HL-60/S4 (cell line): ENCODE measurements around the gene PDSS2.
"Not testable (repeated sequence)": the region's sequence is repeated elsewhere in the genome, so short reads cannot be mapped to it uniquely, and the experiment has no call there.

Experiments used
- in situ Hi-C: fragments of 300-500 bp; cut with MboI; formaldehyde crosslinking; loops from 2 replicates; pipeline ENCODE4 v1.14.3; 2022; ENCODE audit warnings: low sequenced_read_pairs

The PDSS2 gene

GRCh38 chr6:107369493-107369892, 89.9 kb downstream of the PDSS2 start:
- in situ Hi-C loops, result no loop called here

GRCh38 chr6:107368471-107368870, 90.9 kb downstream of the PDSS2 start:
- in situ Hi-C loops, result no loop called here

- in situ Hi-C loops, result not testable (repeated sequence)
Observed at GRCh38 chr6:107364173-107364572, 95.2 kb downstream of the PDSS2 start.

GRCh38 chr6:107361753-107362604, 97.4 kb downstream of the PDSS2 start:
- in situ Hi-C loops, result no loop called here

- in situ Hi-C loops, result no loop called here
Observed at GRCh38 chr6:107360476-107360875, 98.9 kb downstream of the PDSS2 start.

- in situ Hi-C loops, result no loop called here
Observed at GRCh38 chr6:107357842-107358241, 101.5 kb downstream of the PDSS2 start.

GRCh38 chr6:107357031-107357430, 102.3 kb downstream of the PDSS2 start:
- in situ Hi-C loops, result no loop called here

GRCh38 chr6:107355659-107356058, 103.7 kb downstream of the PDSS2 start:
- in situ Hi-C loops, result no loop called here

- in situ Hi-C loops, result no loop called here
Observed at GRCh38 chr6:107354451-107354850, 104.9 kb downstream of the PDSS2 start.

GRCh38 chr6:107353773-107354382, 105.5 kb downstream of the PDSS2 start:
- in situ Hi-C loops, result no loop called here

- in situ Hi-C loops, result no loop called here
Observed at GRCh38 chr6:107348224-107348623, 111.1 kb downstream of the PDSS2 start.

- in situ Hi-C loops, result no loop called here
Observed at GRCh38 chr6:107345393-107345792, 114.0 kb downstream of the PDSS2 start.

- in situ Hi-C loops, result no loop called here
Observed at GRCh38 chr6:107344981-107345380, 114.4 kb downstream of the PDSS2 start.

GRCh38 chr6:107344383-107344782, 115.0 kb downstream of the PDSS2 start:
- in situ Hi-C loops, result no loop called here

- in situ Hi-C loops, result no loop called here
Observed at GRCh38 chr6:107342144-107342543, 117.2 kb downstream of the PDSS2 start.

- in situ Hi-C loops, result no loop called here
Observed at GRCh38 chr6:107340881-107341280, 118.5 kb downstream of the PDSS2 start.

- in situ Hi-C loops, result no loop called here
Observed at GRCh38 chr6:107337191-107337741, 122.1 kb downstream of the PDSS2 start.

GRCh38 chr6:107334026-107334425, 125.3 kb downstream of the PDSS2 start:
- in situ Hi-C loops, result no loop called here

GRCh38 chr6:107333491-107333890, 125.9 kb downstream of the PDSS2 start:
- in situ Hi-C loops, result no loop called here

GRCh38 chr6:107331409-107332386, 127.7 kb downstream of the PDSS2 start:
- in situ Hi-C loops, result no loop called here

GRCh38 chr6:107330168-107330567, 129.2 kb downstream of the PDSS2 start:
- in situ Hi-C loops, result no loop called here
